Measurements from ENCODE around the gene CNN2.

The CNN2 gene

GRCh38 chr19:1082928-1083816 is 56.8 kb downstream of the CNN2 start:
- no peak for DNase-seq (ENCODE audit: extremely low read depth, low read depth)
- no peak overlapping the region for H3K4me3 ChIP-seq (replicated peaks; ENCODE audit: low read depth, low read length)
- TF ChIP-seq CTCF (IDR thresholded peaks at IDR 0.05; ENCODE audit: low read depth, low read length, missing control alignments), result no peak

GRCh38 chr19:1084024-1084868 is 57.8 kb downstream of the CNN2 start:
- no peak overlapping the region for H3K4me3 ChIP-seq (replicated peaks; ENCODE audit: low read depth, low read length)
- DNase-seq (ENCODE audit: extremely low read depth, low read depth), result no peak
- no peak for TF ChIP-seq CTCF (IDR thresholded peaks at IDR 0.05; ENCODE audit: low read depth, low read length, missing control alignments)

GRCh38 chr19:1085053-1085658 is 58.7 kb downstream of the CNN2 start:
- no peak overlapping the region for H3K4me3 ChIP-seq (replicated peaks; ENCODE audit: low read depth, low read length)
- no peak for DNase-seq (ENCODE audit: extremely low read depth, low read depth)
- no peak for TF ChIP-seq CTCF (IDR thresholded peaks at IDR 0.05; ENCODE audit: low read depth, low read length, missing control alignments)

GRCh38 chr19:1085676-1086442 is 59.5 kb downstream of the CNN2 start:
- no peak for TF ChIP-seq CTCF (IDR thresholded peaks at IDR 0.05; ENCODE audit: low read depth, low read length, missing control alignments)
- no peak for DNase-seq (ENCODE audit: extremely low read depth, low read depth)
- H3K4me3 ChIP-seq (replicated peaks; ENCODE audit: low read depth, low read length), result no peak overlapping the region

GRCh38 chr19:1086613-1087012 is 60.2 kb downstream of the CNN2 start:
- H3K4me3 ChIP-seq (replicated peaks; ENCODE audit: low read depth, low read length), result no peak overlapping the region
- DNase-seq (ENCODE audit: extremely low read depth, low read depth), result no peak
- no peak for TF ChIP-seq CTCF (IDR thresholded peaks at IDR 0.05; ENCODE audit: low read depth, low read length, missing control alignments)

GRCh38 chr19:1087813-1088415 is 61.5 kb downstream of the CNN2 start:
- no peak for TF ChIP-seq CTCF (IDR thresholded peaks at IDR 0.05; ENCODE audit: low read depth, low read length, missing control alignments)
- H3K4me3 ChIP-seq (replicated peaks; ENCODE audit: low read depth, low read length), result no peak overlapping the region
- no peak for DNase-seq (ENCODE audit: extremely low read depth, low read depth)
